K562 (cell line): Measurements from ENCODE around the gene MYLK4. TPM values are rescaled to one million over a fixed set of nuclear protein-coding genes. Genes with fewer than 3 reads are reported as not detected.
A peak's percentile ranks its signal among the peaks of the same experiment; 100 is the strongest.

ENCODE experiments used
- ATAC-seq: fragments of 200-7000 bp; cut with Tn5 transposase; 3 replicates; pipeline ENCODE4 v1.9.1; 2020; ENCODE audit warnings: moderate library complexity
- BruUV-seq: library from RNA; stranded (reverse); fragments of 400-500 nt; replicated peaks from 2 replicates; lab custom pipeline; 2021; lab: Mats Ljungman, UMichigan
- CTCF ChIA-PET: fragments of 300-600 bp; formaldehyde crosslinking; extraction: SDS; loops from one replicate; lab custom pipeline; 2021; ENCODE audit warnings: low intra/inter-chr PET ratio; lab: Yijun Ruan, JAX
- POLR2A ChIA-PET: fragments of 300-600, 350-650 bp; sonication (Branson Sonifier 250); formaldehyde crosslinking; extraction: SDS; loops from one replicate; lab custom pipeline; 2021; ENCODE audit warnings: antibody characterized with exemption, inconsistent platforms; lab: Yijun Ruan, JAX
- DNase-seq, 4 experiments: peaks; one replicate each; pipeline versions ENCODE4 v3.0.0 to v3.0.0-alpha.2; 2011 to 2018; ENCODE audit warnings: low spot score in 3 of 4, mixed read lengths in 3 of 4; ENCODE audit errors: extremely low read depth in 1 of 4
- FAIRE-seq: peaks from 2 replicates; lab custom pipeline; 2011; peaks lifted over from hg19 to GRCh38; lab: Jason Lieb, UNC
- H2AFZ ChIP-seq: 2 replicates; pipeline ENCODE4 v1.6.0; 2011; ENCODE audit warnings: low read depth, low read length, control low read depth, inconsistent platforms
- H3K27ac ChIP-seq: fragments of 200-600 bp; 3 replicates; pipeline ENCODE4 v1.8.0; 2011; ENCODE audit warnings: low read depth, mild to moderate bottlenecking, control low read depth, inconsistent platforms, low read length, moderate library complexity, mixed read lengths; ENCODE audit errors: extremely low read depth
- H3K27me3 ChIP-seq, 2 experiments: fragments of 300-600 bp in 1 of 2; 2 replicates in 1 of 2; 3 replicates in 1 of 2; pipeline versions ENCODE4 v1.6.0 to v1.8.0; 2011; ENCODE audit warnings: inconsistent platforms in 2 of 2, low read length in 2 of 2, mild to moderate bottlenecking in 1 of 2, mixed read lengths in 1 of 2, moderate library complexity in 1 of 2; ENCODE audit not compliant: control insufficient read depth in 2 of 2, insufficient read depth in 2 of 2
- H3K36me3 ChIP-seq: fragments of 300-600 bp; 3 replicates; pipeline ENCODE4 v1.8.0; 2011; ENCODE audit warnings: mild to moderate bottlenecking, low read length, inconsistent platforms; ENCODE audit not compliant: control insufficient read depth, insufficient read depth
- H3K4me1 ChIP-seq, 2 experiments: fragments of 200-600 bp in 1 of 2; replicated peaks in 1 of 2; 2 replicates in 1 of 2; 3 replicates in 1 of 2; pipeline versions ENCODE4 v1.5.1 to v1.8.0; 2011; ENCODE audit warnings: inconsistent platforms in 2 of 2, low read length in 2 of 2, mild to moderate bottlenecking in 1 of 2, mixed read lengths in 1 of 2, moderate library complexity in 1 of 2; ENCODE audit not compliant: control insufficient read depth in 2 of 2, insufficient read depth in 2 of 2
- H3K4me2 ChIP-seq: 2 replicates; pipeline ENCODE4 v1.6.1; 2011; ENCODE audit warnings: low read length, control low read depth, inconsistent platforms, mixed read lengths; ENCODE audit not compliant: insufficient read depth
- H3K4me3 ChIP-seq: fragments of 200-600 bp; sonication (generic), shearing (Covaris generic); 2 replicates; pipeline ENCODE4 v1.5.1; 2016; ENCODE audit warnings: control low read depth, inconsistent platforms
- H3K79me2 ChIP-seq: fragments of 200-600 bp; 3 replicates; pipeline ENCODE4 v1.8.0; 2011; ENCODE audit warnings: low read length, inconsistent platforms; ENCODE audit not compliant: control insufficient read depth, insufficient read depth
- H3K9ac ChIP-seq, 2 experiments: 2 replicates each; pipeline versions ENCODE4 v1.6.0 to v1.6.1; 2011; ENCODE audit warnings: low read depth in 2 of 2, low read length in 2 of 2, control low read depth in 1 of 2, inconsistent platforms in 1 of 2, mild to moderate bottlenecking in 1 of 2, mixed read lengths in 1 of 2; ENCODE audit not compliant: insufficient read depth in 1 of 2
- H3K9me1 ChIP-seq: one replicate; pipeline ENCODE4 v1.6.0; 2011; ENCODE audit warnings: inconsistent platforms, mild to moderate bottlenecking, low read length, moderate library complexity; ENCODE audit not compliant: control insufficient read depth, insufficient read depth
- H3K9me3 ChIP-seq: replicated peaks from 2 replicates; pipeline ENCODE4 v1.5.1; 2011; ENCODE audit warnings: low read depth, low read length, inconsistent platforms; ENCODE audit not compliant: control insufficient read depth, insufficient read depth
- H4K20me1 ChIP-seq: replicated peaks from 2 replicates; pipeline ENCODE4 v1.6.1; 2011; ENCODE audit warnings: low read length, inconsistent platforms, mixed read lengths; ENCODE audit not compliant: control insufficient read depth, insufficient read depth
- BCL6 ChIP-seq: fragments of 250-450 bp; sonication (Bioruptor Pico); IDR thresholded peaks from 2 replicates; pipeline ENCODE4 v1.4.0; 2020
- CBFA2T2 ChIP-seq: fragments of 450-650 bp; conservative IDR thresholded peaks from 2 replicates; pipeline ENCODE4 v1.6.1; 2017; ENCODE audit warnings: mild to moderate bottlenecking
- CHD4 ChIP-seq: fragments of 200-600 bp; sonication (generic); IDR thresholded peaks from 3 replicates; pipeline ENCODE4 v1.6.1; 2012; ENCODE audit warnings: low read depth, mild to moderate bottlenecking, mixed read lengths, low read length, inconsistent platforms; ENCODE audit not compliant: insufficient read depth, insufficient replicate concordance, poor library complexity, severe bottlenecking
- HMG20B ChIP-seq: fragments of 250-450 bp; sonication (Bioruptor Pico); IDR thresholded peaks from 2 replicates; pipeline ENCODE4 v1.5.0; 2021; ENCODE audit warnings: mild to moderate bottlenecking
- ILK ChIP-seq: fragments of 450-650 bp; IDR thresholded peaks from 2 replicates; pipeline ENCODE4 v1.6.1; 2016; ENCODE audit warnings: missing genetic modification characterization, low read depth, mild to moderate bottlenecking, missing compliant biosample characterization, moderate library complexity, borderline replicate concordance
- NCOA1 ChIP-seq: fragments of 450-650 bp; IDR thresholded peaks from 2 replicates; pipeline ENCODE4 v1.6.1; 2016; ENCODE audit warnings: low read depth
- NELFE ChIP-seq: IDR thresholded peaks from 2 replicates; pipeline ENCODE4 v1.6.1; 2011; ENCODE audit warnings: mild to moderate bottlenecking; ENCODE audit not compliant: insufficient read depth, insufficient read length
- PHB2 ChIP-seq: fragments of 450-650 bp; IDR thresholded peaks from 2 replicates; pipeline ENCODE4 v1.6.1; 2017; ENCODE audit warnings: low read depth
- PREB ChIP-seq: sonication (generic); formaldehyde crosslinking; IDR thresholded peaks from 2 replicates; pipeline ENCODE4 v1.8.1; 2023; ENCODE audit warnings: mild to moderate bottlenecking, missing genetic modification reagents
- SLC30A9 ChIP-seq: fragments of 250-450 bp; sonication (Bioruptor Pico); IDR thresholded peaks from 2 replicates; pipeline ENCODE4 v1.8.0; 2022; ENCODE audit warnings: mild to moderate bottlenecking, moderate library complexity
- SREBF1 ChIP-seq: fragments of 150-350 bp; IDR thresholded peaks from 2 replicates; pipeline ENCODE4 v1.6.1; 2014; ENCODE audit warnings: antibody characterized with exemption, low read depth, low read length, borderline replicate concordance
- ZBTB11 ChIP-seq, 3 experiments: fragments of 200-800 bp in 1 of 3; fragments of 250-450 bp in 1 of 3; fragments of 450-650 bp in 1 of 3; sonication (Bioruptor Pico) in 1 of 3; sonication (Bioruptor generic) in 1 of 3; formaldehyde crosslinking in 1 of 3; IDR thresholded peaks; 2 replicates each; pipeline versions ENCODE4 v1.6.1 to v1.8.0; 2016 to 2022; ENCODE audit warnings: mild to moderate bottlenecking in 2 of 3, missing genetic modification characterization in 2 of 3, missing compliant biosample characterization in 1 of 3, moderate library complexity in 1 of 3
- ZNF347 ChIP-seq: fragments of 450-650 bp; formaldehyde crosslinking; IDR thresholded peaks from 2 replicates; pipeline ENCODE4 v1.4.0; 2020; ENCODE audit warnings: low read depth, mild to moderate bottlenecking, moderate library complexity
- ZNF76 ChIP-seq: fragments of 250-450 bp; sonication (Bioruptor Pico); IDR thresholded peaks from 2 replicates; pipeline ENCODE4 v1.4.0; 2020; ENCODE audit warnings: mild to moderate bottlenecking, moderate library complexity, borderline replicate concordance
- WGBS: fragments of 100-300 bp; shearing (Covaris generic); methylation state at CpG from one replicate; pipeline ENCODE4 v1.1.6; 2016; ENCODE audit warnings: low coverage, mixed read lengths; ENCODE audit not compliant: insufficient coverage; ENCODE audit errors: missing lambda C conversion rate; 5-methylcytosine and 5-hydroxymethylcytosine counted together
- in situ Hi-C: fragments of 300-500 bp; cut with MboI; formaldehyde crosslinking; loops from 4 replicates; pipeline ENCODE4 v1.15.0; 2018; ENCODE audit warnings: inconsistent platforms, mixed read lengths
- intact Hi-C: fragments of 100-400 bp; cut with micrococcal nuclease; formaldehyde crosslinking; loops from 2 replicates; pipeline ENCODE4 v1.14.2; 2022
- polyA plus RNA-seq, 8 experiments: library from polyadenylated mRNA; depleted of rRNA in 4 of 8; stranded (reverse) in 5 of 8; unstranded in 3 of 8; fragments of >200 nt; fragmentation: Nextera tagmentation in 2 of 8; fragmentation: Illumina TruSeq in 1 of 8; extraction: Ambion mirVana in 2 of 8; extraction: Trizol in 1 of 8; gene quantifications; 2 replicates each; pipeline versions ENCODE4 v1.2.1 to v1.2.3, GENCODE V29; 2011 to 2014; ENCODE audit warnings: inconsistent platforms in 1 of 8, missing spikeins in 1 of 8
- total RNA-seq, 7 experiments: library from RNA; depleted of rRNA in 6 of 7; stranded (reverse); fragments of >200 nt in 6 of 7; fragmentation: Illumina TruSeq in 2 of 7; extraction: Trizol in 2 of 7; gene quantifications; 2 replicates each; pipeline versions ENCODE4 v1.2.1 to v1.2.3, GENCODE V29; 2011 to 2021; ENCODE audit warnings: low replicate concordance in 1 of 7
- TF ChIP-seq, protein P1 (sequence below): fragments of 450-650 bp; IDR thresholded peaks from 2 replicates; pipeline ENCODE4 v1.6.1; 2017; ENCODE audit warnings: mild to moderate bottlenecking, moderate library complexity

Gene MYLK4
- total and polyA plus RNA-seq, 9 of the 15 experiments (the other 6 are each of a cell fraction or from before 2014, with no cell fraction given), result 0.01 to 0.15 (median 0.06) TPM

- Histone ChIP-seq H3K4me2 (peak within 1 kb of the TSS; percentile 91), H3K9me1 (no peaks in the 10 kb centered on the region), H3K4me1 (peaks cover 37 to 39% of the 10 kb centered on the region in 2 experiments), H3K4me3 (peak within 1 kb of the TSS; percentile 78), H3K27ac (peak within 1 kb of the TSS; percentile 85), H3K9me3 (no peaks in the 10 kb centered on the region; the same call in 1 of the 2 replicates), H3K27me3 (no peaks in the 10 kb centered on the region), H3K36me3 (peaks cover 30% of the 10 kb centered on the region), H4K20me1 (peaks cover 36% of the 10 kb centered on the region), H3K79me2 (peaks cover 51% of the 10 kb centered on the region), H3K9ac (peak within 1 kb of the TSS; percentile 78 to 97), H2AFZ (peak within 1 kb of the TSS; percentile 82)
- ChIA-PET POLR2A (interaction anchor here (0.6 to 10.9 kb wide), 15 partner anchors 9 to 850 kb away, joined by 3 to 151 read pairs (median 3); partner anchors contain the start of genes SERPINB1 and SERPINB9), CTCF (interaction anchor here (0.6 to 0.7 kb wide), 3 partner anchors 26 to 294 kb away, joined by 3 to 5 read pairs (median 4); no protein-coding TSS in a partner anchor)
- intact Hi-C loops, result no loop called here
- BruUV-seq, result no TSS peak
- under 1% methylated on average over 100 of the region's 104 CpGs for WGBS
- peak; percentile 93 for ATAC-seq
- FAIRE-seq, result peak; percentile 92
- in situ Hi-C loops, result no loop called here
- peak; percentile 83 to 100 (median 92) for DNase-seq
- TF ChIP-seq PREB, result peak; percentile 68; the same call in 1 of the 2 replicates
- no peak for TF ChIP-seq NCOA1
- no peak for TF ChIP-seq HMG20B (CRISPR knock-in tag)
- no peak for TF ChIP-seq ILK (tag)
- no peak for TF ChIP-seq ZNF347 (CRISPR knock-in tag)
- TF ChIP-seq PHB2, result no peak
- TF ChIP-seq SREBF1, result 0 out of 2 replicates have a peak, but pooled peaks have one; percentile 35
- no peak for TF ChIP-seq SLC30A9 (CRISPR knock-in tag)
- TF ChIP-seq ZNF76 (CRISPR knock-in tag), result no peak; the same call in 1 of the 2 replicates
- TF ChIP-seq, protein P1, sequence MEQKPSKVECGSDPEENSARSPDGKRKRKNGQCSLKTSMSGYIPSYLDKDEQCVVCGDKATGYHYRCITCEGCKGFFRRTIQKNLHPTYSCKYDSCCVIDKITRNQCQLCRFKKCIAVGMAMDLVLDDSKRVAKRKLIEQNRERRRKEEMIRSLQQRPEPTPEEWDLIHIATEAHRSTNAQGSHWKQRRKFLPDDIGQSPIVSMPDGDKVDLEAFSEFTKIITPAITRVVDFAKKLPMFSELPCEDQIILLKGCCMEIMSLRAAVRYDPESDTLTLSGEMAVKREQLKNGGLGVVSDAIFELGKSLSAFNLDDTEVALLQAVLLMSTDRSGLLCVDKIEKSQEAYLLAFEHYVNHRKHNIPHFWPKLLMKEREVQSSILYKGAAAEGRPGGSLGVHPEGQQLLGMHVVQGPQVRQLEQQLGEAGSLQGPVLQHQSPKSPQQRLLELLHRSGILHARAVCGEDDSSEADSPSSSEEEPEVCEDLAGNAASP, result no peak
- TF ChIP-seq CHD4, result no peak
- TF ChIP-seq ZBTB11 (CRISPR knock-in tag; IDR thresholded peaks at IDR 0.05), result peak in 1 of 3 experiments; percentile 80; a peak in 2 of 6 replicates
- TF ChIP-seq BCL6 (CRISPR knock-in tag), result no peak
- no peak for TF ChIP-seq NELFE
- no peak for TF ChIP-seq CBFA2T2
Observed at GRCh38 chr6:2765166-2765895, 14.6 kb upstream of the MYLK4 start, which contains the start of gene WRNIP1. Gene WRNIP1, plus strand, starts transcription at chr6:2765393. Its CDS starts 230 bp downstream, at chr6:2765623.
